ENCODE measurements around the gene ANKRD13B. TPM values are rescaled to one million over a fixed set of nuclear protein-coding genes. Genes with fewer than 3 reads are reported as not detected.
A peak's percentile ranks its signal among the peaks of the same experiment; 100 is the strongest.

ANKRD13B gene
- total and polyA plus RNA-seq, 2 of the 13 experiments (the other 11 are each of a cell fraction or from before 2014, with no cell fraction given), result 1.7 to 1.8 TPM

DNA sequence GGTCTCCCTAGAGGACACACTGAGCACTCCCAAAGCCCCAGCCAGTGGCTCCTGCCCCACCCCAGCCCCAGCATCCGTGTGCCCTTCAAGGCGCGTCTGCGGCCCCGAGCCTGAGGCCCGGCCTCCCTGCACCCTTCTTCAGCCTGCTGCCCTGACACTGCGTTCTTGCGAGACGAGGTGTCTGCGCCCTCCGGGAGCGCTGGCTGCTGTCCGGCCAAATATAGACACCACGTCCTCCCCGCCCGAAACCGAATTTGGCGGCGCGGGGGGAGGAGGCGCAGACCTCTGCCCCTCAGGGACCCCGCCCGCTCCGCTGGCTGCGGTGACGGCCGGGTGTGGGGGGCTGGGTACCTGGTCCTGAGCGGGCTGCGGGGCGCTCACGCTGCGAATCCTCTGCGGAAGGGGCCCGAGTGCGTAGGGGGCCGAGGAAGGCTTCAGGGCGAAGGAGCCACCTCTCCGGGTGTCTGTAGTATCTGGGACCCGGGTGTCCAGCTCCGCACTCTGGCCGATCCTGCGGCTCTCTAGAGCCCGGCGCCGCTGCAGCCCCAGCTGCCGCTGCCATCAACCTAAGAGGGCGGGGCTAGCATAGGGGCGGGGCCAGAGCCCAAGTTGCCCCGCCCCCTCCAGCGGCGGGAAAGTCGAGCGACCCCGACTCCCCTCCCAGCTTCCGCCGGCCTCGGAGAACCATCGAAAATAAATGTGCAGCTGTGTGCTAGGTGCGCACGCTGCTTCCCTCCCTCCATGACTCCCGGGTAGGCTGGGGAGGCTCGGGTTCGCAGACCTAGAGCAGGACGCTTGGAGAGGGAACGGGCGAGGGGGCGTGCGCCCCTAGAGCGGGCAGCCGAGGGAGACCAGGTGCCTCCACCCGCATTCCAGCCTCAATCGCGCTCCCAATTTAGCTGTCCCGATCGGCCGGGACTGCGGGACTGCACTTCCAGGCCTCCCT, 29.7 kb downstream of the ANKRD13B start, which contains the start of gene CORO6 (continued):
- TF ChIP-seq, protein P1, sequence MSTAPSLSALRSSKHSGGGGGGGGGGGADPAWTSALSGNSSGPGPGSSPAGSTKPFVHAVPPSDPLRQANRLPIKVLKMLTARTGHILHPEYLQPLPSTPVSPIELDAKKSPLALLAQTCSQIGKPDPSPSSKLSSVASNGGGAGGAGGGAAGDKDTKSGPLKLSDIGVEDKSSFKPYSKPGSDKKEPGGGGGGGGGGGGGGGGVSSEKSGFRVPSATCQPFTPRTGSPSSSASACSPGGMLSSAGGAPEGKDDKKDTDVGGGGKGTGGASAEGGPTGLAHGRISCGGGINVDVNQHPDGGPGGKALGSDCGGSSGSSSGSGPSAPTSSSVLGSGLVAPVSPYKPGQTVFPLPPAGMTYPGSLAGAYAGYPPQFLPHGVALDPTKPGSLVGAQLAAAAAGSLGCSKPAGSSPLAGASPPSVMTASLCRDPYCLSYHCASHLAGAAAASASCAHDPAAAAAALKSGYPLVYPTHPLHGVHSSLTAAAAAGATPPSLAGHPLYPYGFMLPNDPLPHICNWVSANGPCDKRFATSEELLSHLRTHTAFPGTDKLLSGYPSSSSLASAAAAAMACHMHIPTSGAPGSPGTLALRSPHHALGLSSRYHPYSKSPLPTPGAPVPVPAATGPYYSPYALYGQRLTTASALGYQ (CRISPR knock-in tag; IDR thresholded peaks at IDR 0.05), result no peak
- TF ChIP-seq HNRNPLL (IDR thresholded peaks at IDR 0.05; ENCODE audit: low read depth, low read length, poor library complexity, severe bottlenecking), result peak; percentile 42
- no peak for TF ChIP-seq HMG20B (CRISPR knock-in tag; conservative IDR thresholded peaks at IDR 0.05)
- TF ChIP-seq ZSCAN21 (CRISPR knock-in tag; IDR thresholded peaks at IDR 0.05; ENCODE audit: borderline replicate concordance), result no peak
- no peak for TF ChIP-seq WIZ (CRISPR knock-in tag; IDR thresholded peaks at IDR 0.05)
- TF ChIP-seq, protein P2, sequence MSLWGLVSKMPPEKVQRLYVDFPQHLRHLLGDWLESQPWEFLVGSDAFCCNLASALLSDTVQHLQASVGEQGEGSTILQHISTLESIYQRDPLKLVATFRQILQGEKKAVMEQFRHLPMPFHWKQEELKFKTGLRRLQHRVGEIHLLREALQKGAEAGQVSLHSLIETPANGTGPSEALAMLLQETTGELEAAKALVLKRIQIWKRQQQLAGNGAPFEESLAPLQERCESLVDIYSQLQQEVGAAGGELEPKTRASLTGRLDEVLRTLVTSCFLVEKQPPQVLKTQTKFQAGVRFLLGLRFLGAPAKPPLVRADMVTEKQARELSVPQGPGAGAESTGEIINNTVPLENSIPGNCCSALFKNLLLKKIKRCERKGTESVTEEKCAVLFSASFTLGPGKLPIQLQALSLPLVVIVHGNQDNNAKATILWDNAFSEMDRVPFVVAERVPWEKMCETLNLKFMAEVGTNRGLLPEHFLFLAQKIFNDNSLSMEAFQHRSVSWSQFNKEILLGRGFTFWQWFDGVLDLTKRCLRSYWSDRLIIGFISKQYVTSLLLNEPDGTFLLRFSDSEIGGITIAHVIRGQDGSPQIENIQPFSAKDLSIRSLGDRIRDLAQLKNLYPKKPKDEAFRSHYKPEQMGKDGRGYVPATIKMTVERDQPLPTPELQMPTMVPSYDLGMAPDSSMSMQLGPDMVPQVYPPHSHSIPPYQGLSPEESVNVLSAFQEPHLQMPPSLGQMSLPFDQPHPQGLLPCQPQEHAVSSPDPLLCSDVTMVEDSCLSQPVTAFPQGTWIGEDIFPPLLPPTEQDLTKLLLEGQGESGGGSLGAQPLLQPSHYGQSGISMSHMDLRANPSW (CRISPR knock-in tag; IDR thresholded peaks at IDR 0.05; ENCODE audit: borderline replicate concordance), result no peak
- no peak for TF ChIP-seq ZNF138 (CRISPR knock-in tag; IDR thresholded peaks at IDR 0.05; ENCODE audit: low read depth)
- TF ChIP-seq ZNF678 (CRISPR knock-in tag; IDR thresholded peaks at IDR 0.05), result no peak
- TF ChIP-seq MAF1 (CRISPR knock-in tag; IDR thresholded peaks at IDR 0.05; ENCODE audit: borderline replicate concordance), result no peak
- no peak for TF ChIP-seq BRD4 (CRISPR knock-in tag; IDR thresholded peaks at IDR 0.05)
- TF ChIP-seq NFYB (CRISPR knock-in tag; IDR thresholded peaks at IDR 0.05), result no peak
- no peak for TF ChIP-seq TBX2 (CRISPR knock-in tag; IDR thresholded peaks at IDR 0.05; ENCODE audit: borderline replicate concordance)
- TF ChIP-seq KDM5B (CRISPR knock-in tag; IDR thresholded peaks at IDR 0.05; ENCODE audit: borderline replicate concordance), result peak; percentile 28; the same call in 1 of the 2 replicates
- TF ChIP-seq ZNF674 (CRISPR knock-in tag; IDR thresholded peaks at IDR 0.05; ENCODE audit: low read depth), result no peak
- TF ChIP-seq PHB2 (IDR thresholded peaks at IDR 0.05; ENCODE audit: partially characterized antibody), result no peak
- no peak for TF ChIP-seq ZSCAN29 (CRISPR knock-in tag; conservative IDR thresholded peaks at IDR 0.05)
- TF ChIP-seq, protein P3, sequence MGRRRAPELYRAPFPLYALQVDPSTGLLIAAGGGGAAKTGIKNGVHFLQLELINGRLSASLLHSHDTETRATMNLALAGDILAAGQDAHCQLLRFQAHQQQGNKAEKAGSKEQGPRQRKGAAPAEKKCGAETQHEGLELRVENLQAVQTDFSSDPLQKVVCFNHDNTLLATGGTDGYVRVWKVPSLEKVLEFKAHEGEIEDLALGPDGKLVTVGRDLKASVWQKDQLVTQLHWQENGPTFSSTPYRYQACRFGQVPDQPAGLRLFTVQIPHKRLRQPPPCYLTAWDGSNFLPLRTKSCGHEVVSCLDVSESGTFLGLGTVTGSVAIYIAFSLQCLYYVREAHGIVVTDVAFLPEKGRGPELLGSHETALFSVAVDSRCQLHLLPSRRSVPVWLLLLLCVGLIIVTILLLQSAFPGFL (CRISPR knock-in tag; IDR thresholded peaks at IDR 0.05), result no peak
- TF ChIP-seq HCFC1 (IDR thresholded peaks at IDR 0.05; ENCODE audit: low read depth, low read length), result no peak
- TF ChIP-seq ZFP90 (CRISPR knock-in tag; IDR thresholded peaks at IDR 0.05; ENCODE audit: borderline replicate concordance), result 0 out of 2 replicates have a peak, but pooled peaks have one; percentile 51
- peak; percentile 14 for TF ChIP-seq ZNF781 (CRISPR knock-in tag; IDR thresholded peaks at IDR 0.05; ENCODE audit: borderline replicate concordance, not compliant biosample characterization)
- TF ChIP-seq TMF1 (CRISPR knock-in tag; IDR thresholded peaks at IDR 0.05; ENCODE audit: low read depth), result 0 out of 2 replicates have a peak, but pooled peaks have one; percentile 17
- TF ChIP-seq KAT8 (CRISPR knock-in tag; IDR thresholded peaks at IDR 0.05), result peak; percentile 43; the same call in 1 of the 2 replicates
- no peak for TF ChIP-seq IKZF4 (CRISPR knock-in tag; IDR thresholded peaks at IDR 0.05; ENCODE audit: borderline replicate concordance, low read depth, not compliant biosample characterization)
- no peak for TF ChIP-seq ZNF10 (CRISPR knock-in tag; IDR thresholded peaks at IDR 0.05; ENCODE audit: borderline replicate concordance, low read depth)

Measured in HepG2 (cell line).